PC-3 (cell line): ENCODE results near the gene LCE6A.

ENCODE experiments used
- EZH2 ChIP-seq: fragments of 300-600 bp; sonication (generic); IDR thresholded peaks from one replicate; pipeline ENCODE4 v1.6.1; 2017; ENCODE audit warnings: antibody characterized with exemption, mild to moderate bottlenecking, low read length; ENCODE audit not compliant: unreplicated experiment
- EZH2phosphoT487 ChIP-seq: fragments of 300-600 bp; sonication (generic); IDR thresholded peaks from 2 replicates; pipeline ENCODE4 v1.6.1; 2018; ENCODE audit warnings: mild to moderate bottlenecking, antibody characterized with exemption, low read length, borderline replicate concordance
- TF ChIP-seq, protein P1 (sequence below): fragments of 300-600 bp; sonication (generic); conservative IDR thresholded peaks from 2 replicates; pipeline ENCODE4 v1.5.1; 2017; ENCODE audit warnings: antibody characterized with exemption, low read depth, mild to moderate bottlenecking, low read length

DNA sequence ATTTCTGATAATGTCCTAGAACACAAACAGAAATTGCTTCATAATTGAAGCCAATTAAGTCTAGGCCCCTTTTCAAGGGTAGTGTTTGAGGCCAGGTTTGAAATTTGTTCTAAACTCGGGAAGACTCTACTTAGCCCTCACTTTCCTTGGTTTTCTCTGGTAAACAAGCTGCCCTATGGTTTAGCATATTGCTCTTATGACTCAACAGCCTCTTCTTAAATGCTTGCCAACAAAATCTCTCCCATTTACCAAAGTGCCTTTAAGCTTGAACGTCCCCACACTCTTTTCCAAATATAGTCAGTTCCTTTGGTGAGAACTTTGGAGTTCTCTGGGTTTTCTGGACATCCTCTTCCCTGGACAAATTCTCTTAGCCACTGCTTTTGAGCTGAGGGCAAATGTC is 5.8 kb upstream of the LCE6A start:
- TF ChIP-seq, protein P1, sequence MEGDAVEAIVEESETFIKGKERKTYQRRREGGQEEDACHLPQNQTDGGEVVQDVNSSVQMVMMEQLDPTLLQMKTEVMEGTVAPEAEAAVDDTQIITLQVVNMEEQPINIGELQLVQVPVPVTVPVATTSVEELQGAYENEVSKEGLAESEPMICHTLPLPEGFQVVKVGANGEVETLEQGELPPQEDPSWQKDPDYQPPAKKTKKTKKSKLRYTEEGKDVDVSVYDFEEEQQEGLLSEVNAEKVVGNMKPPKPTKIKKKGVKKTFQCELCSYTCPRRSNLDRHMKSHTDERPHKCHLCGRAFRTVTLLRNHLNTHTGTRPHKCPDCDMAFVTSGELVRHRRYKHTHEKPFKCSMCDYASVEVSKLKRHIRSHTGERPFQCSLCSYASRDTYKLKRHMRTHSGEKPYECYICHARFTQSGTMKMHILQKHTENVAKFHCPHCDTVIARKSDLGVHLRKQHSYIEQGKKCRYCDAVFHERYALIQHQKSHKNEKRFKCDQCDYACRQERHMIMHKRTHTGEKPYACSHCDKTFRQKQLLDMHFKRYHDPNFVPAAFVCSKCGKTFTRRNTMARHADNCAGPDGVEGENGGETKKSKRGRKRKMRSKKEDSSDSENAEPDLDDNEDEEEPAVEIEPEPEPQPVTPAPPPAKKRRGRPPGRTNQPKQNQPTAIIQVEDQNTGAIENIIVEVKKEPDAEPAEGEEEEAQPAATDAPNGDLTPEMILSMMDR: no peak
- TF ChIP-seq EZH2 (no peak), EZH2phosphoT487 (no peak)
